WERI-Rb-1 (cell line): ENCODE results near the gene HERC2.
"Not testable (repeated sequence)": the region's sequence is repeated elsewhere in the genome, so short reads cannot be mapped to it uniquely, and the experiment has no call there.

Source experiments
- DNase-seq: peaks from one replicate; pipeline ENCODE4 v3.0.0-alpha.2; 2020
- H3K27ac ChIP-seq: fragments of 250-450 bp; sonication (Bioruptor Pico); 2 replicates; pipeline ENCODE4 v1.5.1; 2020; ENCODE audit warnings: mild to moderate bottlenecking, moderate library complexity
- H3K27me3 ChIP-seq: fragments of 250-450 bp; sonication (Bioruptor Pico); 2 replicates; pipeline ENCODE4 v1.5.1; 2021; ENCODE audit warnings: mild to moderate bottlenecking, low read depth, moderate library complexity; ENCODE audit not compliant: insufficient read depth, severe bottlenecking
- H3K36me3 ChIP-seq: fragments of 250-450 bp; sonication (Bioruptor Pico); 2 replicates; pipeline ENCODE4 v1.5.1; 2020; ENCODE audit warnings: mild to moderate bottlenecking, moderate library complexity
- H3K4me3 ChIP-seq: 2 replicates; pipeline ENCODE4 v1.5.1; 2011; ENCODE audit warnings: low read depth, mild to moderate bottlenecking, control low read depth, low read length
- H3K9me3 ChIP-seq: fragments of 250-450 bp; sonication (Bioruptor Pico); 2 replicates; pipeline ENCODE4 v1.5.1; 2021; ENCODE audit warnings: mild to moderate bottlenecking, moderate library complexity; ENCODE audit not compliant: severe bottlenecking
- TF ChIP-seq, protein P1 (sequence below): IDR thresholded peaks from 2 replicates; pipeline ENCODE4 v1.5.1; 2011; ENCODE audit warnings: low read depth, mild to moderate bottlenecking, control low read depth, inconsistent platforms, low read length

Gene HERC2

DNA sequence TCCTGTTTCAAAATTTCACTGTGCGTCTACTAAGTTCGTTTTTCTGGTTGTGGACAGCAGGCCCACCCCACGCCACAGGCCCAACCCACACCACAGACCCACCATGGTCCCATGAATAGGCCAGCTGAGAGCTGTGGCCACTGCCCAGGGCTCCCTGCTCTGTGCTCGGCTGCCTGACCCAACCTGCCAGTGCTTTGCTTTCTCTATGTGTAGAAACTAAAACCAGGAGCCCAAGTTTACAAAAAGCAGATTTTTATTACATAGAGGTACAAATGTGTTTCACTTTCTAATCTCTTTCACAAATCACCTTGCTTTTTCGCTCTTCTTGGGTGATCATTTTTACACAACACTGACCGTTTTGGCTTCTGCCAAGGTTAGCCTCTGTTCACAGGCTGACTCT lies 69.1 kb downstream of the HERC2 start:
- Histone ChIP-seq H3K27me3 (no peaks in the 10 kb centered on the region), H3K36me3 (peaks cover 52% of the 10 kb centered on the region)

DNA sequence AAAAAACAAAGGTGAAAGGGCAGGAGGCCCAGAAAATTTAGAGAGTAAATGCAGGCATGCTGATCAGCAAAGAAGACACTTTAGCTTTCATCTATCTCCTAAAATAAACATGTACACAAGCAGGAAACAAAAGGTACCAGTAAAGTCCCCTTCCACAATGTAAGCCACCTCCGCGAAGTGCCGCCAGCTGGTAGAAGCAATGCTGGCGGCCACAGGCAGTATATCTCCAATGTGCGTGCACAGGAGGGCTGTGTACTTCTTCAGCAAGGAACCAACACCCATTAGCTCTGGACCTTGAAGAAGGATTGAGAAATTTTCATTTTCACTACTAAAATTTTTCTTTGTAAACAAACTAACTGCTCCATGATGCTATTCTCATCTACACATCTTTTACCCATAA lies 75.4 kb downstream of the HERC2 start:
- H3K36me3 ChIP-seq, result peaks cover 65% of the 10 kb centered on the region
- H3K4me3 ChIP-seq, result no peak overlapping the region
- H3K27me3 ChIP-seq, result no peaks in the 10 kb centered on the region
- H3K9me3 ChIP-seq, result no peaks in the 10 kb centered on the region
- DNase-seq, result no peak
- TF ChIP-seq, protein P1, sequence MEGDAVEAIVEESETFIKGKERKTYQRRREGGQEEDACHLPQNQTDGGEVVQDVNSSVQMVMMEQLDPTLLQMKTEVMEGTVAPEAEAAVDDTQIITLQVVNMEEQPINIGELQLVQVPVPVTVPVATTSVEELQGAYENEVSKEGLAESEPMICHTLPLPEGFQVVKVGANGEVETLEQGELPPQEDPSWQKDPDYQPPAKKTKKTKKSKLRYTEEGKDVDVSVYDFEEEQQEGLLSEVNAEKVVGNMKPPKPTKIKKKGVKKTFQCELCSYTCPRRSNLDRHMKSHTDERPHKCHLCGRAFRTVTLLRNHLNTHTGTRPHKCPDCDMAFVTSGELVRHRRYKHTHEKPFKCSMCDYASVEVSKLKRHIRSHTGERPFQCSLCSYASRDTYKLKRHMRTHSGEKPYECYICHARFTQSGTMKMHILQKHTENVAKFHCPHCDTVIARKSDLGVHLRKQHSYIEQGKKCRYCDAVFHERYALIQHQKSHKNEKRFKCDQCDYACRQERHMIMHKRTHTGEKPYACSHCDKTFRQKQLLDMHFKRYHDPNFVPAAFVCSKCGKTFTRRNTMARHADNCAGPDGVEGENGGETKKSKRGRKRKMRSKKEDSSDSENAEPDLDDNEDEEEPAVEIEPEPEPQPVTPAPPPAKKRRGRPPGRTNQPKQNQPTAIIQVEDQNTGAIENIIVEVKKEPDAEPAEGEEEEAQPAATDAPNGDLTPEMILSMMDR, result no peak
- no peak overlapping the region for H3K27ac ChIP-seq

More for the DNA sequence above, 69.1 kb downstream of the HERC2 start:
- H3K27ac ChIP-seq, result no peak overlapping the region
- no peaks in the 10 kb centered on the region for H3K9me3 ChIP-seq
- H3K4me3 ChIP-seq, result no peak overlapping the region
- TF ChIP-seq, protein P1, result no peak
- no peak for DNase-seq

DNA sequence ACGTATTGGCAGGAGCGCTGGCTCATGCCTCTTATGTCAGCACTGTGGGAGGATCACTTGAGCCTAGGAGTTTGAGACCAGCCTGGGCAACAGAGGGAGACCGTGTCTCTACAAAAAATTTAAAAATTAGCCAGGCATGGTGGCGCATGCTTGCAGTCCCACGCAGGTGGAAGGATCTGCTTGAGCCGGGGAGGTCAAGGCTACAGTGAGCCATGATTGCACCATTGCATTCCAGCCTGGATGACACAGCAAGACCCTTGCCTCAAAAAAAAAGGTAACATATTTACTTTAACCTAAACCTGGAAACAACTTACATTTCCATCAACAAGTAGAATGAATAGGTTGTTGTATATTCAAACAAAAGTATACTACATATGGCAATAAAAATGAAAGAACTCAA lies 78.1 kb downstream of the HERC2 start:
- Histone ChIP-seq H3K9me3 (no peaks in the 10 kb centered on the region), H3K4me3 (no peak overlapping the region), H3K36me3 (peaks cover 70% of the 10 kb centered on the region), H3K27ac (no peak overlapping the region), H3K27me3 (no peaks in the 10 kb centered on the region)
- no peak for DNase-seq
- TF ChIP-seq, protein P1, result no peak

DNA sequence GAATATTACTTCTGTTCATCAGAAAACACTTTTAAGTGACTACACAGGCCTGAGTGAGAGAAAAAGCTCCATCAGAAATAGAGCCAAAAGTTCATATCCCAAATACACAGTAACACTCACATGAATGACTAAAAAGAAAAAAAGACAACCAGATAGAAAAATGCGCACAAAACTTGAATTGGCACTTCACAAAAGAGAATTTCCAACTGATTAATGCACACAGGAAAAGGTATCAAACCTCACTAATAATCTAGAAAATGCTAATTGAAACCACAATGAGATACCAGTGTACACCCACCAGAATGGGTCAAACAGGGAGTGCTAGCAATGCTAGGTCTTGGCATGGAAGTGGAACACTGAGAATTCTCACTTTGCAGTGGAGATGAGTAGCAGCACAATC lies 78.6 kb downstream of the HERC2 start:
- no peak for DNase-seq
- Histone ChIP-seq H3K4me3 (no peak overlapping the region), H3K36me3 (peaks cover 65% of the 10 kb centered on the region), H3K27ac (no peak overlapping the region), H3K9me3 (no peaks in the 10 kb centered on the region), H3K27me3 (no peaks in the 10 kb centered on the region)
- TF ChIP-seq, protein P1, result no peak

DNA sequence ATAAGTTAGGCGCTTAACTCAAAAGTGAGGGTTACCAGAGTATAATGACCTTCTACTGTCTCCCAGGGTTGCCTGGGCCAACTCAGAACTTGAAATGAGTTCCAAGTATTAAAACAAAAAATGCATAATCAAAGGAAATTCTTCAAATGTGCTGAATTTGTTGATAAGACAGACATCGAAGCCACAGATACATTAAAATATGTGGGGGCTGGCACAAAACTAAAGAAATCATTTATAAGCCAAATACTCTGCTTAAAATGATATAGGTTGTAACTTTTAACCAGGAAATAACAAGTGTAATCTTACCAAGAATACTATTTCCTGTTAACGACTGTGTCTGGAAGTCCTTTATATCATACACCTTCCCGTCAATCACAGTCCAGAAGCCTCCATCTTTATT lies 83.7 kb downstream of the HERC2 start:
- DNase-seq, H3K9me3 ChIP-seq, H3K4me3 ChIP-seq, H3K27me3 ChIP-seq, H3K27ac ChIP-seq: not testable (repeated sequence)
- H3K36me3 ChIP-seq, result peaks cover 38% of the 10 kb centered on the region

DNA sequence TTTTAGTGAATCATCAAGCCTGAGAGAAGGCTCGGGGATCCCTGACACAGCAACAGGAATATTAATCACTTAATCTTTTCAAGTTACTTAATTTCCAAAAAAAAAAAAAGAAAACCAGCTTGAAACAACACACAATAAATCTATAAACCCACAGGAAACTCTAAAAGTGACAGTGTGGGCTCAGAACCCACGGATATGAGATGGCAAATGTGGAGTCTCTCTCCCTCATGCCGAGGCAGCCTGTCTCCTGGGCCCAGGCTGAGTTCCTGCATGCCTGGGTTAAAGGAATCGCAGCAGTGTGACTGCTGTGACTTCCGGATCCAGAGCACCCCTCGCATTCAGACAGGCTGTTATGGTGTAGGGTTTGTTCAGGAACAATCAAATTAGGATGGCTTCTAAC lies 90.2 kb downstream of the HERC2 start:
- H3K9me3 ChIP-seq, H3K27ac ChIP-seq, DNase-seq, H3K27me3 ChIP-seq, H3K4me3 ChIP-seq: not testable (repeated sequence)
- peaks cover 17% of the 10 kb centered on the region for H3K36me3 ChIP-seq

DNA sequence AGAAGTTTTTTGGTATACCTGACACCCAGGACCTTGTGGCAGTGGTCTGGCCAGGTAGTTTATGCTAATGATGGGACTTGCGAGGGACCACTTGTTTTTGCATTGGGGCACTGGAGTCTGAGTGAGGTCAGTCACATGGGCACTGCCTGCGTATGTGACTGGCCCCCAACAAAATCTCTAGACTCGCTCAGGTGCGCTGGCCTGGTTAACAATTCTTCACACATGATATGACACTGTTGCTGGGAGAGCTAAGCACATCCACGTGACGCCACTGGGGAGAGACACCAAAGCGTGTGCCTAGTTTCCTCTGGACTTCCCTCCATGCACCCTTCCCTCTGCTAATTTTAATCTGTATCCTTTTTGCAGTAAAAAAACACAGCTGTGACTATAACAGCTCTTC lies 90.6 kb downstream of the HERC2 start:
- H3K27me3 ChIP-seq, H3K4me3 ChIP-seq, H3K27ac ChIP-seq, DNase-seq, H3K9me3 ChIP-seq: not testable (repeated sequence)
- H3K36me3 ChIP-seq, result peaks cover 19% of the 10 kb centered on the region

DNA sequence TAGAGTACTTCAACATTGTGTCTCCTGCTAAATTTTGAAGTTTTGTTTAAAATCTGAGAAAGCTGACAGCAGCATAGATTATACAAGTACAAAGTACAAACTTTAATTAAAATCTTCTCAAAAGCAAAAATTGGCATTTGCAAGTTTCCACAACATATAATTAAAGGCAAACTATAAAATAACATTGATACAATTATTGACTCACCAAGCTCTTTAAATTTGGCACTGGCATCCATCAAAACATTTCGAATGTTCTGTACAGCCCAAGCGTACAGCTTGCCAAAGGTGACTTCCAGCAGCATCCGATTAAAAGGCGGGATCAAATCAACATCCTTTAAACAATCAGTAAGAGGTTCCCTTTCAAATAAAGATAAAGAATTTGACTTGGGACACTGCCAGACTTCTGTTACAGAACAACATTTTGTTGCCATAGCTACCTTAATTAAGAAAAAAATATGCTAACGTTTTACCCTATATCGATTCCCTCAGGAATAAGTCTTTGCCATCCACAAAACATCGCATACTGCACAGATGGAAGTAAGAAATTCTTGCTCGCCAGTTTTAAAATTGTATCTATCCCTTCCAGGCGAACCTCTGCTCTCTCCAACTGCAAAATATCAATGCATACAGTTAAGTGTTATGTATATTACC lies 92.9 kb downstream of the HERC2 start:
- H3K9me3 ChIP-seq, H3K27ac ChIP-seq, DNase-seq, H3K36me3 ChIP-seq, H3K4me3 ChIP-seq, H3K27me3 ChIP-seq: not testable (repeated sequence)
